ENCODE measurements around the gene KDM4D. TPM values are rescaled to one million over a fixed set of nuclear protein-coding genes. Genes with fewer than 3 reads are reported as not detected.
A peak's percentile ranks its signal among the peaks of the same experiment; 100 is the strongest.
"Not testable (repeated sequence)": the region's sequence is repeated elsewhere in the genome, so short reads cannot be mapped to it uniquely, and the experiment has no call there.

The KDM4D gene
- polyA plus RNA-seq (ENCODE audit: low read depth in 6 of 6): 1 to 10 TPM in 4 of 6 donors, under 1 TPM in 2; 0.24 to 3.8 (median 1.4) TPM

DNA sequence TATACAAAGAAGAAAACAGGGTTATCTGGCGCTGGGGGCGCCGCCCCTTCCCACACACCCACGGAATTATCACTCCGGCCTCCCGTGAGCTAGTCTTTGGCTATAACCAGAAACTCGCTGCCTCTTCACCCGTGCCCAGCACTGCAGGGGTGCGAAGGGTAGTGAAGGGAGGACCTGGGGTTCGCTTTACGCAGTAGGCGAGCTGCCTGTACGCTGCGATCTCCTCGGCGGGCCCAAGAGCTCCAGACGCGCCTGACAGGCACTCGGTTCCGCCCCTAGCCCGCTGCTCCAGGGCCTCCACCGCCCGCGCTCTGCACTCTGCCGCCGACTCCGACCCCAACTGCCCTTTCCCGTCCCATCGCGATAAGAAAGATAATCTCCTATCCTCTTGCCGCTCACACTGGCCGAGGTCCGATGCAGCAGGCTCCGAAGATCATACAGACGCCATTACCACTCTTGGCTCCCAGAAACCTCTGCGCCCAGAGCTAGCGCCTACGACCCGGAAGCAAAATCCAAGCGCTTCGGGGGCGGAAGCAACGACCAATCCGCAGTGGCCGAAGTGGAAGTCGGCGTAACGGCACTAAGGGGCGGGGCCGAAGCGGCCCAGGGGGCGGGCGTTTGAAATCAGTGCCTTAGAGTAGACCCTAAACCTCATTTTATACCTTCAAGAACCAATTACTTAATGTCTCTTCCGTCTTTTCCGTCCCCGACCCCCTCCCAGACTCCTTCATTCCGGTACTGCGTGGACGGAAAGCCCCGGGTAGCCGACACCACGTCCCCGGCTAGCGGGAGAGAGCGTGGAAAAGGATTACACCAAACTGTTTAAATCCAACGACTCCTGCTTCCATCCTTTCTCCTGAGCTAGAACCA, at the start of gene KDM4D, which contains the start of gene CWC15:
Gene KDM4D, plus strand, starts transcription at position 611 of the 870 bp plus-strand sequence. CDS start 23,664 bp downstream, outside the sequence.
Gene CWC15, minus strand, starts transcription at position 458 of the 870 bp plus-strand sequence. CDS start 1,371 bp downstream, outside the sequence.
- ATAC-seq (ENCODE audit: low read depth in 2 of 2): peak; percentile 97 to 98
- Mint-ChIP-seq H3K4me3 (peak within 1 kb of the TSS; percentile 93 to 100 (median 98)), H3K4me1 (peaks cover 17 to 23% (median 19%) of the 10 kb centered on the region in 3 donors)

GRCh38 chr11:94924171-94924572, 49.3 kb upstream of the KDM4D start:
- peaks cover 0 to 7% (median 0%) of the 10 kb centered on the region in 3 donors for H3K27me3 Mint-ChIP-seq
- peak overlapping the region in 2 of 8 donors; percentile 10 to 75 for H3K4me3 Mint-ChIP-seq
- DNase-seq (no peak), ATAC-seq (ENCODE audit: low read depth in 2 of 2) (peak in 1 of 2 donors; percentile 20)
- peak overlapping the region in 4 of 6 donors; percentile 2 to 36 (median 10) for H3K27ac Mint-ChIP-seq
- peaks cover 28 to 41% (median 38%) of the 10 kb centered on the region in 3 donors for H3K4me1 Mint-ChIP-seq
- no peaks in the 10 kb centered on the region for H3K36me3 Mint-ChIP-seq
- peaks cover 0 to 3% (median 0%) of the 10 kb centered on the region in 7 donors for H3K9me3 Mint-ChIP-seq

More for the DNA sequence above, at the start of gene KDM4D, which contains the start of gene CWC15:
- Mint-ChIP-seq H3K9me3 (peaks cover 0 to 4% (median 0%) of the 10 kb centered on the region in 7 donors), H3K27ac (peak within 1 kb of the TSS; percentile 94 to 98 (median 96)), H3K27me3 (peaks cover 0 to 9% (median 0%) of the 10 kb centered on the region in 3 donors), H3K36me3 (peaks cover 19 to 26% of the 10 kb centered on the region in 2 donors)
- peak; percentile 91 for DNase-seq

DNA sequence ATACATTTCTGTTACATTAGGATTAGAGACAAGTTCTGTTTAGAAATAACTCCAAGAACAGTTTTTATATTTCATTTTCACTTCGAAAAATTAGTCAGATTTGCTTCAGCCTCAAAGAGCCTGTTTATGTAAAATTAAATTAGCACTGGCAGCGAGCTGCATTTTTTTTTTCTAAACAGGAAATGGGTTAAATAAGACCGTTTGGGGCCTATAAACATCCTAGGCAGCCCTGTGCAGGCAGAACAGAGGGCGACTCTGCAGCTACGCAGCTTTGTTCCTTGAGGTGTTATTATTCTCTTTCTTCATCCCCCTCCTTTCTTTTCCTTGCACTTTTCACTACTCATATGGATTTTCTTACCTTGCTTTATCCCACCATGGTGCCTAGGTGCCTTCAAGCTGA, 48.9 kb upstream of the KDM4D start:
- no peaks in the 10 kb centered on the region for H3K36me3 Mint-ChIP-seq
- DNase-seq (no peak), ATAC-seq (ENCODE audit: low read depth in 2 of 2) (no peak)
- peaks cover 0 to 12% (median 0%) of the 10 kb centered on the region in 3 donors for H3K27me3 Mint-ChIP-seq
- H3K9me3 Mint-ChIP-seq: peaks cover 0 to 3% (median 0%) of the 10 kb centered on the region in 7 donors
- H3K4me1 Mint-ChIP-seq: peaks cover 28 to 41% (median 38%) of the 10 kb centered on the region in 3 donors
- H3K4me3 Mint-ChIP-seq: peak overlapping the region in 4 of 8 donors; percentile 7 to 75 (median 24)
- peak overlapping the region in 5 of 6 donors; percentile 11 to 96 (median 81) for H3K27ac Mint-ChIP-seq

- H3K9me3 Mint-ChIP-seq: peaks cover 0 to 3% (median 0%) of the 10 kb centered on the region in 7 donors
- ATAC-seq (ENCODE audit: low read depth in 2 of 2) (no peak), DNase-seq (no peak)
- H3K4me3 Mint-ChIP-seq: peak overlapping the region in 2 of 8 donors; percentile 17 to 29
- peak overlapping the region in 5 of 6 donors; percentile 11 to 96 (median 81) for H3K27ac Mint-ChIP-seq
- H3K27me3 Mint-ChIP-seq: peaks cover 0 to 18% (median 0%) of the 10 kb centered on the region in 3 donors
- peaks cover 28 to 41% (median 38%) of the 10 kb centered on the region in 3 donors for H3K4me1 Mint-ChIP-seq
- no peaks in the 10 kb centered on the region for H3K36me3 Mint-ChIP-seq
These were observed 47.9 kb upstream of the KDM4D start for GRCh38 chr11:94925422-94926270.

- peaks cover 28 to 41% (median 38%) of the 10 kb centered on the region in 3 donors for H3K4me1 Mint-ChIP-seq
- H3K9me3 Mint-ChIP-seq: peaks cover 0 to 3% (median 0%) of the 10 kb centered on the region in 7 donors
- H3K27me3 Mint-ChIP-seq: peaks cover 0 to 18% (median 0%) of the 10 kb centered on the region in 3 donors
- no peaks in the 10 kb centered on the region for H3K36me3 Mint-ChIP-seq
- ATAC-seq (ENCODE audit: low read depth in 2 of 2) (no peak), DNase-seq (no peak)
- peak overlapping the region in 1 of 6 donors; percentile 44 for H3K27ac Mint-ChIP-seq
- H3K4me3 Mint-ChIP-seq: no peak overlapping the region
These were observed 47.3 kb upstream of the KDM4D start for GRCh38 chr11:94926271-94926625.

DNA sequence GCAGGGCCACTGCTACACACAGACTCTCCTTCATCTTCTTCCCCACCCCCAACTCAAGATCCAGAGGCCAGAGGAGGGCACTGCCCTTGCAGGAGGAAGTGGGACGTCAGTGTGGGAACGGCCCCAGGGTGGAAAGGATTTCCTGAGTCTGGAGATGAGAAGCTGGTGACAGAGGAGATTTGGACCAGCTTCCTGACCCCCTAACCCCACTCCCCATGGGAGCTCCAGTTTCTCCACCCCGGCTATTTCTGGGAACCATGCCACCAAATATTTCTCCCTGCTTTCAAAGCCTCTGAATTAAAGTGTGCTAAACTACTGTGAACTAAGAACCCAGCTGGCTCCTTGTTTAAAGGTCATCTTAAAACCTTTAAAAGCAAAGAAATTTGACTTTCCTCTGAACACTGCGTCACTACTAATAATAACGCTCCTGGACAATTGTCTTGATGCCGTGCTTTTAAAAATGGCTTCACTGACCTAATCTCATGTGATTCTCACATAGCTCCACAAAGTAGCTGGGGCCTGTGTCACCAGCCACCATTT, 46.7 kb upstream of the KDM4D start:
- DNase-seq: no peak
- Mint-ChIP-seq H3K27ac (no peak overlapping the region), H3K36me3 (no peaks in the 10 kb centered on the region), H3K27me3 (peaks cover 0 to 18% (median 0%) of the 10 kb centered on the region in 3 donors), H3K4me1 (peaks cover 28 to 40% (median 38%) of the 10 kb centered on the region in 3 donors), H3K4me3 (no peak overlapping the region), H3K9me3 (peaks cover 0 to 3% (median 0%) of the 10 kb centered on the region in 7 donors)
- no peak for ATAC-seq (ENCODE audit: low read depth in 2 of 2)

DNA sequence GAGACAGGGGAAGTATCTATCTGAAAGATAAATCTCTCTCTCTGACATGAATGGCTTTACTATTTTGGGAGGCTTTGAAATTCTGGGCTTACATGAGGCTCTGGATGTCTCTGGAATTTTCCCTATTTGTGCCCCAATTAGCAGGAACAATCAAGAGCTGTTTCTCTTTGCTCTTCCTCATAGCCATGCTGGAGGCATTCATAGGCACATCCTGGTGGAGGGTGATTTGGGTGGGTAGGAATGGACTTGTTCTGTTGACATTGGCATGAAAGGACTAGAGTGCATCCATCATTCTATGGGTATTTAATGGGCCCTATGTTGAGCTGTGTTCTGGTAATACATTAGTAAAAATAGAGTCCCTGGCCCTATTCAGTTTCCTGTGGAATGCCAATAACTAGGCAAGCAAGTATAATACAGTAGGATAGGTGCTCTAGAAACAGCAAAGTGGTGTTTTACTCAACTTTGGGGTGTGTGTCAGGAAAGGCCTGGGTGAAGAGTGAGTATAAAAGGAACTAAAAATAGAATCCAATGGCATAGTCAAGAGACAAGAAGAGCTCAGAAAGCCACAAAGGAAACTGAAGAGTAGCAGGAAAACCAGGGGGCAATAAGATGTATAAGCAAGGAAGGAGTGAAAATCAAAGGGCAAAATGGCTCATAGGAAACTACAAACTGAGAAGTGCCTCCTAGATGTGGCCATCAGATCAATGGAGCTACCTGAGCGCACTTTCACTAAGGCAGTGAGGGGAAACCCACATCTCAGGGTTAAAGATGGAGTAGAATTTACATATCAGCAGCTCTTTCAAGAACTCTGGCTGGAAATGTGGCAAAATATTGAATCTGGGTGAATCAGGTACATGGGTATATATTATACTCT, 45.2 kb upstream of the KDM4D start:
- H3K27me3 Mint-ChIP-seq: peaks cover 0 to 18% (median 0%) of the 10 kb centered on the region in 3 donors
- H3K4me1 Mint-ChIP-seq: peaks cover 18 to 28% (median 26%) of the 10 kb centered on the region in 3 donors
- H3K9me3 Mint-ChIP-seq: peaks cover 0 to 6% (median 0%) of the 10 kb centered on the region in 7 donors
- H3K4me3 Mint-ChIP-seq: no peak overlapping the region
- H3K27ac Mint-ChIP-seq: peak overlapping the region in 1 of 6 donors; percentile 1
- H3K36me3 Mint-ChIP-seq: no peaks in the 10 kb centered on the region
- no peak for ATAC-seq (ENCODE audit: low read depth in 2 of 2)
- no peak for DNase-seq

DNA sequence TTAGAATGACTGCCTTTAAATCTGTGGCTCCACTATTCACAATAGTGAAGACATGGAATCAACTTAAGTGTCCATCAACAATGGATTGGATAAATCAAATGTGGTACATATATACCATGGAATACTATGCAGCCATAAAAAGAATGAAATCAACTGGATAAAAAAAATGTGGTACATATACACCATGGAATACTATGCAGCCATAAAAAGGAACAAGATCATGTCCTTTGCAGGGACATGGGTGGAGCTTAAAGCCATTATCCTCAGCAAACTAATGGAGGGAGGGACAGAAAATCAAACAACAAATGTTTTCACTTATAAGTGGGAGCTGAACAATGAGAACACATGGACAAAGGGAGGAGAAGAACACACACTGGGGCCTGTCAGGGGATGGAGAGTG, 41.4 kb upstream of the KDM4D start:
- not testable (repeated sequence) for H3K36me3 Mint-ChIP-seq; H3K4me3 Mint-ChIP-seq; H3K4me1 Mint-ChIP-seq; H3K27ac Mint-ChIP-seq; H3K9me3 Mint-ChIP-seq; DNase-seq; ATAC-seq (ENCODE audit: low read depth in 2 of 2)
- H3K27me3 Mint-ChIP-seq: peaks cover 0 to 18% (median 0%) of the 10 kb centered on the region in 3 donors

DNA sequence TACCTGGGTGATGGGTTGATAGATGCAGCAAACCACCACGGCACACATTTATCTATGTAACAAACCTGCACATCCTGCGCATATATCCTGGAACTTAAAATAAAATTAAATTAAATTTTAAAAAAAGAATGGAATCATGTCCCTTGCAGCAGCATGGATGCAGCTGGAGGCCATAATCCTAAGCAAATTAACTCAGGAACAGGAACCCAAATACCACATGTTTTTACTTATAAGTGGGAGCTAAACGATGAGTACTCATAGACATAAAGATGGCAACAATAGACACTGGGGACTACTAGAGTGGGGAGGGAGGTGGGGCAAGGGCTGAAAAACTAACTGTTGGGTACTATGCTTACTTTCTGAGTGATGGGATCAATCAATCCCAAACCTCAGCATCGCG, 41.0 kb upstream of the KDM4D start:
- Mint-ChIP-seq H3K27me3 (peaks cover 0 to 18% (median 0%) of the 10 kb centered on the region in 3 donors), H3K4me3 (no peak overlapping the region), H3K4me1 (no peaks in the 10 kb centered on the region), H3K36me3 (no peaks in the 10 kb centered on the region), H3K9me3 (peaks cover 0 to 6% (median 0%) of the 10 kb centered on the region in 7 donors), H3K27ac (no peak overlapping the region)
- ATAC-seq (ENCODE audit: low read depth in 2 of 2) (no peak), DNase-seq (no peak)

GRCh38 chr11:94933223-94934130, 40.0 kb upstream of the KDM4D start:
- Mint-ChIP-seq H3K4me3 (no peak overlapping the region), H3K27me3 (peaks cover 0 to 18% (median 0%) of the 10 kb centered on the region in 3 donors), H3K9me3 (peaks cover 0 to 5% (median 0%) of the 10 kb centered on the region in 7 donors), H3K36me3 (no peaks in the 10 kb centered on the region), H3K4me1 (no peaks in the 10 kb centered on the region), H3K27ac (no peak overlapping the region)
- DNase-seq (no peak), ATAC-seq (ENCODE audit: low read depth in 2 of 2) (no peak)

DNA sequence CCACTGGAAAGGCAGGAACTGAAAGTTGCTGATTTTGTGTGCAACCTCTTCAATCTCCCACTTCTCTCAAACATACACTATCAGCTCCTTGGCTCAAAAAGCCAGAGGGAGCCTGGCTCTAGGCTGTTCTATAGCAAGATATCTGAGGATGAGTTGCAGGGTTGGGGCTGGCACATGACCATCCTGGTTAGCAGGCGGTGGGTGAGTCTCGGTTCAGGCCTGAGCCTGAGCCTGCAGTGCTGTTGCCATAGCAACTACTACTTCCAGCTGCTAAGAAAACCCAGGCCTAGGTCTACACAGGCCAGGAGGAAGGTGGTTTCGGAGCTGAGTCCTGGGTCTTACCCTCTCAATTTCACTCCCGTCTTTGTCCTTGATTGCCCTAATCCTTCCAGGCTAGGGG, 39.1 kb upstream of the KDM4D start:
- DNase-seq: no peak
- peaks cover 0 to 5% (median 0%) of the 10 kb centered on the region in 7 donors for H3K9me3 Mint-ChIP-seq
- no peak overlapping the region for H3K4me3 Mint-ChIP-seq
- H3K36me3 Mint-ChIP-seq: no peaks in the 10 kb centered on the region
- peaks cover 0 to 9% (median 0%) of the 10 kb centered on the region in 3 donors for H3K27me3 Mint-ChIP-seq
- no peak overlapping the region for H3K27ac Mint-ChIP-seq
- H3K4me1 Mint-ChIP-seq: no peaks in the 10 kb centered on the region
- ATAC-seq (ENCODE audit: low read depth in 2 of 2): no peak

Data from naive B cell (primary cell).